Suprapubic skin (tissue), 4 donors: ENCODE results near the gene WDR1. TPM values are rescaled to one million over a fixed set of nuclear protein-coding genes. Genes with fewer than 3 reads are reported as not detected.

Source experiments
- DNase-seq, 2 donors: peaks; one replicate each; pipeline ENCODE4 v3.0.0-alpha.2; 2019; ENCODE audit warnings: low spot score in 2 of 2
- H3K27ac ChIP-seq: fragments of 200-600 bp; sonication (generic); one replicate; pipeline ENCODE4 v1.5.1; 2019
- H3K27me3 ChIP-seq: fragments of 200-600 bp; sonication (generic); one replicate; pipeline ENCODE4 v1.5.1; 2019
- H3K36me3 ChIP-seq: fragments of 200-600 bp; sonication (generic); one replicate; pipeline ENCODE4 v1.5.1; 2019
- H3K4me1 ChIP-seq: fragments of 200-600 bp; sonication (generic); one replicate; pipeline ENCODE4 v1.5.1; 2019
- H3K4me3 ChIP-seq: fragments of 200-600 bp; sonication (generic); one replicate; pipeline ENCODE4 v1.5.1; 2019; ENCODE audit warnings: mild to moderate bottlenecking
- H3K9me3 ChIP-seq: fragments of 200-600 bp; sonication (generic); one replicate; pipeline ENCODE4 v1.5.1; 2019
- EP300 ChIP-seq: sonication (generic); formaldehyde crosslinking; IDR thresholded peaks from one replicate; pipeline ENCODE4 v1.6.1; 2017; ENCODE audit warnings: antibody characterized with exemption
- POLR2A ChIP-seq, 2 donors: fragments of 450-650 bp; IDR thresholded peaks; one replicate each; pipeline ENCODE4 v1.6.1; 2017; ENCODE audit warnings: antibody characterized with exemption in 2 of 2, mild to moderate bottlenecking in 2 of 2, moderate library complexity in 2 of 2
- POLR2AphosphoS5 ChIP-seq, 3 donors: sonication (generic); formaldehyde crosslinking; IDR thresholded peaks; one replicate each; pipeline ENCODE4 v1.6.1; 2017; ENCODE audit warnings: antibody characterized with exemption in 3 of 3
- WGBS: methylation state at CpG from one replicate; pipeline ENCODE4 v1.1.5; 2018; 5-methylcytosine and 5-hydroxymethylcytosine counted together
- total RNA-seq, 4 donors: library from RNA; depleted of rRNA; stranded (reverse); fragments of >200 nt; gene quantifications; one replicate each; pipeline ENCODE4 v1.1.0, GENCODE V29; 2016
- TF ChIP-seq, protein P1 (sequence below), 2 donors: fragments of 200-600 bp in 1 of 2; fragments of 450-650 bp in 1 of 2; sonication (generic) in 1 of 2; IDR thresholded peaks; one replicate each; pipeline ENCODE4 v1.5.1; 2016 to 2019; ENCODE audit warnings: antibody characterized with exemption in 2 of 2, mild to moderate bottlenecking in 1 of 2, moderate library complexity in 1 of 2

The WDR1 gene
- total RNA-seq, 4 donors from 2014 or later: 113 to 126 (median 117) TPM

DNA sequence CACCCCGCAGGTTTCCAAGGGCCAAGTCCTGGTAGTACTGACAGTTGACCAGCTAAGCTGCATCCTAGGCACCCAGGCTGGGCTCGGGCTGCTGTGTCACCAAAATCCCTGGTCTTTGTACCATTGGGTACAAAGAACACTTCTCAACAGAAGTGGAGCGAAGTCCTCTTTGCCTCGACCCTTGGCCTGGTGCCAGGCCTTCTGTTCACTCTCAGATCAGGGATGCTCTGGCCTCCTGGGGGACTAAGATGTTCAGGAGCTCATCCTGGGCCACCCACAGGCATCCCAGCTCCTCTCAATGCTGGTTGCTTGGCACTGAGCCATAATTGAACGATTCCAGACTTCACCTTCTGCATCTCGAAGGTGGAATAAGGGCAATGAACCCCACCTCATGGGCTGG lies 81.5 kb downstream of the WDR1 start:
- peak in 1 of 2 donors; percentile 75 for DNase-seq
- TF ChIP-seq POLR2A (IDR thresholded peaks at IDR 0.05) (no peak), POLR2AphosphoS5 (IDR thresholded peaks at IDR 0.05) (no peak), EP300 (no peak)
- TF ChIP-seq, protein P1, sequence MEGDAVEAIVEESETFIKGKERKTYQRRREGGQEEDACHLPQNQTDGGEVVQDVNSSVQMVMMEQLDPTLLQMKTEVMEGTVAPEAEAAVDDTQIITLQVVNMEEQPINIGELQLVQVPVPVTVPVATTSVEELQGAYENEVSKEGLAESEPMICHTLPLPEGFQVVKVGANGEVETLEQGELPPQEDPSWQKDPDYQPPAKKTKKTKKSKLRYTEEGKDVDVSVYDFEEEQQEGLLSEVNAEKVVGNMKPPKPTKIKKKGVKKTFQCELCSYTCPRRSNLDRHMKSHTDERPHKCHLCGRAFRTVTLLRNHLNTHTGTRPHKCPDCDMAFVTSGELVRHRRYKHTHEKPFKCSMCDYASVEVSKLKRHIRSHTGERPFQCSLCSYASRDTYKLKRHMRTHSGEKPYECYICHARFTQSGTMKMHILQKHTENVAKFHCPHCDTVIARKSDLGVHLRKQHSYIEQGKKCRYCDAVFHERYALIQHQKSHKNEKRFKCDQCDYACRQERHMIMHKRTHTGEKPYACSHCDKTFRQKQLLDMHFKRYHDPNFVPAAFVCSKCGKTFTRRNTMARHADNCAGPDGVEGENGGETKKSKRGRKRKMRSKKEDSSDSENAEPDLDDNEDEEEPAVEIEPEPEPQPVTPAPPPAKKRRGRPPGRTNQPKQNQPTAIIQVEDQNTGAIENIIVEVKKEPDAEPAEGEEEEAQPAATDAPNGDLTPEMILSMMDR (IDR thresholded peaks at IDR 0.05): no peak
- Histone ChIP-seq H3K9me3 (no peaks in the 10 kb centered on the region), H3K4me1 (peaks cover 28% of the 10 kb centered on the region), H3K27me3 (no peaks in the 10 kb centered on the region), H3K36me3 (no peaks in the 10 kb centered on the region), H3K27ac (no peak overlapping the region), H3K4me3 (no peak overlapping the region)
- WGBS: 44% methylated on average over 2 of the region's 6 CpGs

DNA sequence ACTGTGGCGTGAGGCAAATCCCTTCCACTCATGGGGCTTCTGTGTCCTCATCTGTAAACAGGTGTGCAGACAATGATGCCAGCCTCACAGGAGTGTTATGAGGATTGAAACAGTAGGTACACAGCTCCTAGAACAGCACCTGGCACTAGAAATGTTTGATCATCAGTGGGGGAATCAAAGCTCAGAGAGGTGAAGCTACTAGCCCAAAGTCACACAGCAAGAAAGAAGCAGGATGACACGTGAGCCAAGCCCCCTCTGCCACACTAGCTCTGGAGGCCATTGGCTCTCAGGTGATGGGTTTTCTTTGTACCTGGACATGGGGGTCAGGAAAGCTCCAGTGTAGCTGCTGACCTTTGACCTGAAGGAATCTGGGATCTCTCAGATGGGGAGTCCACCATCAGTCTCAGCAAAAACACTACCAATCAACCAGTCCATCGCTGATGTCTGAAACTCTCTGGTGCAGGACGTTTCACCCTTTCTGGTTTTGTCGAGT lies 81.9 kb downstream of the WDR1 start:
- Histone ChIP-seq H3K36me3 (no peaks in the 10 kb centered on the region), H3K27ac (no peak overlapping the region), H3K9me3 (no peaks in the 10 kb centered on the region), H3K27me3 (no peaks in the 10 kb centered on the region), H3K4me3 (no peak overlapping the region), H3K4me1 (peaks cover 28% of the 10 kb centered on the region)
- peak in 1 of 2 donors; percentile 21 for DNase-seq
- 60% methylated on average over 1 of the region's 5 CpGs for WGBS
- TF ChIP-seq EP300 (no peak), POLR2A (IDR thresholded peaks at IDR 0.05) (no peak), POLR2AphosphoS5 (IDR thresholded peaks at IDR 0.05) (no peak)
- TF ChIP-seq, protein P1 (IDR thresholded peaks at IDR 0.05): no peak

DNA sequence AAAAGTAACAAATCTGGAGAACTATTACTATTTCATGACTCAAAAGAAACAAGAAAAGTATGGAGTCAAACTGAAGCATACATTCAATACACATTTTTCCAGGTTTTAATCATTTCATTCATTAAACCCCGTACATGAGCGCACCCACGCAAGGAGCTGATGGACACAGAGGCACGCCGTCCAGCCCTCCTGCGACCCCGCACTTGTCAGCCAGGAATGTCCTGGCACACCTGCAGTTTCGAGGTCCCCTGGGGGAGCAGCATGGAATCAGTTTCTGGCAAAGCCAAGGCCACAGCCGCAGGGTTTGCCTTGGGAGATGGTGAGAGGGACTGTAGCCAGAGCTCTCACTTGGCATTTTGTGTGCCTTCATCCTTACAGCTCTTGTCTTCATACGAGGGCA lies 82.5 kb downstream of the WDR1 start:
- Histone ChIP-seq H3K36me3 (no peaks in the 10 kb centered on the region), H3K9me3 (no peaks in the 10 kb centered on the region)
- 51% methylated on average over 10 of the region's 10 CpGs for WGBS

DNA sequence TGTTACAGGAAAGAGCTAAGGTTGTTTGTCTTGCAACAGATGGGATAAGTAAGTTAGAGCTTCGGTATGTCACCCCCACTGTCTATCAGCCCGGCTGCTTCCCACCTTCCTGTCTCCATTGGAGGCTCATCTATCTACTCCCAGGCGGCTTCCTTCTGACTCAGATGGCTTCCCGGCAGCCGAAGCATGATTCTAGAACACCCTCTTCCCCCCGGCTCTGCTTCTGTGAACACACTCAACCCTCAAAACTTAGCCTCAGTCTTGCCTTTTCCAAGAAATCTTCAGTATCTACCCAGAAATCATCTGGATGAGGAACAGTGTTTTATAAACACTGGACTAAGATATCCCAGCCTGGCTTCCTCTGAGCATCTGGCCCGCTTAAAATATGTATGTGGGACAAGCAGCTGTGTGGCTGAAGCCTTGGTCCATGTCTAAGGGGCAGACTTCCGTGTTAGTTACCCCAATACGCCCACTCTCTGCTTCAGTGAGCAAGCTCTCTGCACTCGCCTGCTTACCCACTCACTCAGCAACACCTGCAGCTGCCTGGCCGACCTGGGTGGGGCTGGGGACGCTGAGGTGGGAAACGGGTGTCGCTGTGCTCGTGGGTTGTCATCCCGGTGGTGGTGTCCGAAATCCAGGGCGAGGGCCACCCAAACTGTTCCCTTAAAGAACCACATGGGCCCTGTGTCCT lies 83.3 kb downstream of the WDR1 start:
- Histone ChIP-seq H3K36me3 (no peaks in the 10 kb centered on the region), H3K27me3 (no peaks in the 10 kb centered on the region), H3K4me3 (no peak overlapping the region), H3K9me3 (no peaks in the 10 kb centered on the region), H3K4me1 (peaks cover 34% of the 10 kb centered on the region), H3K27ac (peak overlapping the region; percentile 45)
- WGBS: 53% methylated on average over 17 of the region's 18 CpGs
- TF ChIP-seq POLR2A (IDR thresholded peaks at IDR 0.05): no peak
- TF ChIP-seq EP300: no peak
- TF ChIP-seq, protein P1 (IDR thresholded peaks at IDR 0.05): no peak
- no peak for TF ChIP-seq POLR2AphosphoS5 (IDR thresholded peaks at IDR 0.05)
- DNase-seq: peak; percentile 41 to 74

More for the DNA sequence above, 82.5 kb downstream of the WDR1 start:
- no peaks in the 10 kb centered on the region for H3K27me3 ChIP-seq
- no peak overlapping the region for H3K4me3 ChIP-seq
- TF ChIP-seq EP300 (no peak), POLR2AphosphoS5 (IDR thresholded peaks at IDR 0.05) (no peak), POLR2A (IDR thresholded peaks at IDR 0.05) (no peak)
- TF ChIP-seq, protein P1 (IDR thresholded peaks at IDR 0.05): no peak
- DNase-seq: peak in 1 of 2 donors; percentile 67
- H3K27ac ChIP-seq: no peak overlapping the region
- peaks cover 28% of the 10 kb centered on the region for H3K4me1 ChIP-seq

DNA sequence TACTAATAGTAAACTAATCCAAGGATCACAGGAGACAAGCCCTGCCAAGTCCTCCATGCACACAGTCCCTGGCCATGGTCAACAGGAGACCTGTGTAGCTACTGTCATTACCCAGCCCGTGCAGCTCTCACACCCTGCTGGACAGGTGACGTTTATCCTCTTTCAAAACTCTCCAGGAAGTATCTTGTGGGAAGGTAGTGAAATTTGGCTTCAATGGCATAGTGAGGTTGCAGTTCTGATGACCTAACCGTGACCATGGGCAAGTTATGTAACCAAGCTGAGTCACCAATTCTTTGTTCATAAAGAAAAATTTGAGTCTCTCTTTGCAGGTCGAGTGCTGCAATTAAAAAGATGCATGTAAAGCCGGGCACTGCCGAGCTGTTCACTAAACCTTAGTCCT lies 84.0 kb downstream of the WDR1 start:
- Histone ChIP-seq H3K27ac (peak overlapping the region; percentile 45), H3K9me3 (no peaks in the 10 kb centered on the region), H3K4me3 (no peak overlapping the region), H3K27me3 (no peaks in the 10 kb centered on the region), H3K4me1 (peaks cover 34% of the 10 kb centered on the region), H3K36me3 (no peaks in the 10 kb centered on the region)
- peak in 1 of 2 donors; percentile 4 for DNase-seq
- TF ChIP-seq POLR2A (IDR thresholded peaks at IDR 0.05) (no peak), EP300 (no peak), POLR2AphosphoS5 (IDR thresholded peaks at IDR 0.05) (no peak)
- TF ChIP-seq, protein P1 (IDR thresholded peaks at IDR 0.05): no peak
- 48% methylated on average over 4 of the region's 6 CpGs for WGBS
